K562 (cell line): ENCODE measurements around the gene RREB1. TPM values are rescaled to one million over a fixed set of nuclear protein-coding genes. Genes with fewer than 3 reads are reported as not detected.

ENCODE experiments used
- CREB1 ChIP-seq, 2 experiments: sonication (generic) in 1 of 2; formaldehyde crosslinking in 1 of 2; IDR thresholded peaks; 2 replicates each; pipeline versions ENCODE4 v1.6.1 to v1.8.0; 2012 to 2022; ENCODE audit warnings: inconsistent platforms in 1 of 2, mild to moderate bottlenecking in 1 of 2, missing genetic modification reagents in 1 of 2, moderate library complexity in 1 of 2
- DPF2 ChIP-seq: fragments of 450-650 bp; IDR thresholded peaks from 2 replicates; pipeline ENCODE4 v1.6.1; 2016
- ERF ChIP-seq: fragments of 450-650 bp; formaldehyde crosslinking; IDR thresholded peaks from 2 replicates; pipeline ENCODE4 v1.4.0; 2020; ENCODE audit warnings: mild to moderate bottlenecking, mixed read lengths
- FUS ChIP-seq: fragments of 200-400 bp; formaldehyde crosslinking; optimal IDR thresholded peaks from 2 replicates; pipeline ENCODE3; 2017; ENCODE audit warnings: low read depth, low read length
- NR2F6 ChIP-seq: fragments of 450-650 bp; formaldehyde crosslinking; IDR thresholded peaks from 2 replicates; pipeline ENCODE4 v1.4.0; 2020; ENCODE audit warnings: mild to moderate bottlenecking
- RAD51 ChIP-seq: fragments of 450-650 bp; IDR thresholded peaks from 2 replicates; pipeline ENCODE4 v1.7.1; 2016; ENCODE audit warnings: low read depth, mild to moderate bottlenecking, borderline replicate concordance
- RBFOX2 ChIP-seq: fragments of 200-400 bp; formaldehyde crosslinking; IDR thresholded peaks from 2 replicates; pipeline ENCODE4 v1.6.1; 2017; ENCODE audit warnings: low read depth, mild to moderate bottlenecking, low read length, moderate library complexity
- SMARCC2 ChIP-seq: fragments of 450-650 bp; IDR thresholded peaks from 2 replicates; pipeline ENCODE4 v1.6.1; 2017; ENCODE audit warnings: antibody characterized with exemption, moderate library complexity, mild to moderate bottlenecking, low read depth
- SRF ChIP-seq, 2 experiments: fragments of 250-450, 450-650 bp in 1 of 2; sonication (Bioruptor Pico) in 1 of 2; sonication (generic) in 1 of 2; formaldehyde crosslinking; IDR thresholded peaks; 2 replicates each; pipeline versions ENCODE4 v1.5.0 to v1.5.1; 2020 to 2022; ENCODE audit warnings: mild to moderate bottlenecking in 1 of 2, missing genetic modification reagents in 1 of 2
- TCF7 ChIP-seq: sonication (generic); IDR thresholded peaks from 2 replicates; pipeline ENCODE4 v1.6.1; 2016; ENCODE audit warnings: antibody characterized with exemption, borderline replicate concordance
- TGIF2 ChIP-seq: sonication (generic); formaldehyde crosslinking; IDR thresholded peaks from 2 replicates; pipeline ENCODE4 v1.8.1; 2022; ENCODE audit warnings: mild to moderate bottlenecking, missing genetic modification reagents, moderate library complexity
- ZNF140 ChIP-seq: fragments of 250-450 bp; sonication (Bioruptor Pico); IDR thresholded peaks from 2 replicates; pipeline ENCODE4 v1.8.0; 2021; ENCODE audit warnings: moderate library complexity, mild to moderate bottlenecking, inconsistent platforms
- ZNF184 ChIP-seq: sonication (generic); formaldehyde crosslinking; IDR thresholded peaks from 2 replicates; pipeline ENCODE4 v1.5.0; 2020; ENCODE audit warnings: missing genetic modification reagents
- ZNF197 ChIP-seq: fragments of 200-800 bp; sonication (Bioruptor generic); IDR thresholded peaks from 2 replicates; pipeline ENCODE4 v1.6.1; 2016; ENCODE audit warnings: low read depth, missing genetic modification characterization, missing compliant biosample characterization
- ZNF384 ChIP-seq: IDR thresholded peaks from 2 replicates; pipeline ENCODE4 v1.6.1; 2012; ENCODE audit warnings: low read depth, low read length, improper control_type of control experiment
- ZNF785 ChIP-seq: fragments of 250-450 bp; sonication (Bioruptor Pico); IDR thresholded peaks from 2 replicates; pipeline ENCODE4 v1.4.0; 2020; ENCODE audit warnings: mild to moderate bottlenecking
- polyA plus RNA-seq, 8 experiments: library from polyadenylated mRNA; depleted of rRNA in 4 of 8; stranded (reverse) in 5 of 8; unstranded in 3 of 8; fragments of >200 nt; fragmentation: Nextera tagmentation in 2 of 8; fragmentation: Illumina TruSeq in 1 of 8; extraction: Ambion mirVana in 2 of 8; extraction: Trizol in 1 of 8; gene quantifications; 2 replicates each; pipeline versions ENCODE4 v1.2.1 to v1.2.3, GENCODE V29; 2011 to 2014; ENCODE audit warnings: inconsistent platforms in 1 of 8, missing spikeins in 1 of 8
- total RNA-seq, 7 experiments: library from RNA; depleted of rRNA in 6 of 7; stranded (reverse); fragments of >200 nt in 6 of 7; fragmentation: Illumina TruSeq in 2 of 7; extraction: Trizol in 2 of 7; gene quantifications; 2 replicates each; pipeline versions ENCODE4 v1.2.1 to v1.2.3, GENCODE V29; 2011 to 2021; ENCODE audit warnings: low replicate concordance in 1 of 7
- TF ChIP-seq, protein P1 (sequence below): fragments of 250-450 bp; sonication (Bioruptor Pico); IDR thresholded peaks from 2 replicates; pipeline ENCODE4 v1.4.0; 2020
- TF ChIP-seq, protein P2 (sequence below), 2 experiments: IDR thresholded peaks; 2 replicates each; pipeline ENCODE4 v1.6.1; 2012; ENCODE audit warnings: improper control_type of control experiment in 2 of 2, low read depth in 2 of 2, low read length in 2 of 2, borderline replicate concordance in 1 of 2
- TF ChIP-seq, protein P3 (sequence below): sonication (generic); formaldehyde crosslinking; IDR thresholded peaks from 2 replicates; pipeline ENCODE4 v1.8.0; 2023; ENCODE audit warnings: mild to moderate bottlenecking, missing genetic modification reagents

The RREB1 gene
- total and polyA plus RNA-seq, 9 of the 15 experiments (the other 6 are each of a cell fraction or from before 2014, with no cell fraction given) = 3.3 to 64.2 (median 19.3) TPM

GRCh38 chr6:7106752-7107577 lies 796 bp upstream of the RREB1 start (continued):
- TF ChIP-seq, protein P1, sequence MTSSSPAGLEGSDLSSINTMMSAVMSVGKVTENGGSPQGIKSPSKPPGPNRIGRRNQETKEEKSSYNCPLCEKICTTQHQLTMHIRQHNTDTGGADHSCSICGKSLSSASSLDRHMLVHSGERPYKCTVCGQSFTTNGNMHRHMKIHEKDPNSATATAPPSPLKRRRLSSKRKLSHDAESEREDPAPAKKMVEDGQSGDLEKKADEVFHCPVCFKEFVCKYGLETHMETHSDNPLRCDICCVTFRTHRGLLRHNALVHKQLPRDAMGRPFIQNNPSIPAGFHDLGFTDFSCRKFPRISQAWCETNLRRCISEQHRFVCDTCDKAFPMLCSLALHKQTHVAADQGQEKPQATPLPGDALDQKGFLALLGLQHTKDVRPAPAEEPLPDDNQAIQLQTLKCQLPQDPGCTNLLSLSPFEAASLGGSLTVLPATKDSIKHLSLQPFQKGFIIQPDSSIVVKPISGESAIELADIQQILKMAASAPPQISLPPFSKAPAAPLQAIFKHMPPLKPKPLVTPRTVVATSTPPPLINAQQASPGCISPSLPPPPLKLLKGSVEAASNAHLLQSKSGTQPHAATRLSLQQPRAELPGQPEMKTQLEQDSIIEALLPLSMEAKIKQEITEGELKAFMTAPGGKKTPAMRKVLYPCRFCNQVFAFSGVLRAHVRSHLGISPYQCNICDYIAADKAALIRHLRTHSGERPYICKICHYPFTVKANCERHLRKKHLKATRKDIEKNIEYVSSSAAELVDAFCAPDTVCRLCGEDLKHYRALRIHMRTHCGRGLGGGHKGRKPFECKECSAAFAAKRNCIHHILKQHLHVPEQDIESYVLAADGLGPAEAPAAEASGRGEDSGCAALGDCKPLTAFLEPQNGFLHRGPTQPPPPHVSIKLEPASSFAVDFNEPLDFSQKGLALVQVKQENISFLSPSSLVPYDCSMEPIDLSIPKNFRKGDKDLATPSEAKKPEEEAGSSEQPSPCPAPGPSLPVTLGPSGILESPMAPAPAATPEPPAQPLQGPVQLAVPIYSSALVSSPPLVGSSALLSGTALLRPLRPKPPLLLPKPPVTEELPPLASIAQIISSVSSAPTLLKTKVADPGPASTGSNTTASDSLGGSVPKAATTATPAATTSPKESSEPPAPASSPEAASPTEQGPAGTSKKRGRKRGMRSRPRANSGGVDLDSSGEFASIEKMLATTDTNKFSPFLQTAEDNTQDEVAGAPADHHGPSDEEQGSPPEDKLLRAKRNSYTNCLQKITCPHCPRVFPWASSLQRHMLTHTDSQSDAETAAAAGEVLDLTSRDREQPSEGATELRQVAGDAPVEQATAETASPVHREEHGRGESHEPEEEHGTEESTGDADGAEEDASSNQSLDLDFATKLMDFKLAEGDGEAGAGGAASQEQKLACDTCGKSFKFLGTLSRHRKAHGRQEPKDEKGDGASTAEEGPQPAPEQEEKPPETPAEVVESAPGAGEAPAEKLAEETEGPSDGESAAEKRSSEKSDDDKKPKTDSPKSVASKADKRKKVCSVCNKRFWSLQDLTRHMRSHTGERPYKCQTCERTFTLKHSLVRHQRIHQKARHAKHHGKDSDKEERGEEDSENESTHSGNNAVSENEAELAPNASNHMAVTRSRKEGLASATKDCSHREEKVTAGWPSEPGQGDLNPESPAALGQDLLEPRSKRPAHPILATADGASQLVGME (CRISPR knock-in tag) = peak; percentile 96
- TF ChIP-seq DPF2 (peak; percentile 77), ZNF384 (no peak), CREB1 (IDR thresholded peaks at IDR 0.05) (peak; percentile 43; the same call in 1 of the 2 replicates), CREB1 (CRISPR knock-in tag; IDR thresholded peaks at IDR 0.05) (peak; percentile 41; the same call in 1 of the 2 replicates), ZNF197 (CRISPR knock-in tag) (peak; percentile 54; the same call in 1 of the 2 replicates), RBFOX2 (peak; percentile 84), RAD51 (no peak), FUS (no peak), ZNF184 (CRISPR knock-in tag) (no peak), SRF (CRISPR knock-in tag; IDR thresholded peaks at IDR 0.05) (no peak), SMARCC2 (no peak), ERF (CRISPR knock-in tag) (no peak), ZNF140 (CRISPR knock-in tag) (no peak), NR2F6 (CRISPR knock-in tag) (no peak), TGIF2 (no peak), ZNF785 (CRISPR knock-in tag) (no peak), TCF7 (no peak)
- TF ChIP-seq, protein P2, sequence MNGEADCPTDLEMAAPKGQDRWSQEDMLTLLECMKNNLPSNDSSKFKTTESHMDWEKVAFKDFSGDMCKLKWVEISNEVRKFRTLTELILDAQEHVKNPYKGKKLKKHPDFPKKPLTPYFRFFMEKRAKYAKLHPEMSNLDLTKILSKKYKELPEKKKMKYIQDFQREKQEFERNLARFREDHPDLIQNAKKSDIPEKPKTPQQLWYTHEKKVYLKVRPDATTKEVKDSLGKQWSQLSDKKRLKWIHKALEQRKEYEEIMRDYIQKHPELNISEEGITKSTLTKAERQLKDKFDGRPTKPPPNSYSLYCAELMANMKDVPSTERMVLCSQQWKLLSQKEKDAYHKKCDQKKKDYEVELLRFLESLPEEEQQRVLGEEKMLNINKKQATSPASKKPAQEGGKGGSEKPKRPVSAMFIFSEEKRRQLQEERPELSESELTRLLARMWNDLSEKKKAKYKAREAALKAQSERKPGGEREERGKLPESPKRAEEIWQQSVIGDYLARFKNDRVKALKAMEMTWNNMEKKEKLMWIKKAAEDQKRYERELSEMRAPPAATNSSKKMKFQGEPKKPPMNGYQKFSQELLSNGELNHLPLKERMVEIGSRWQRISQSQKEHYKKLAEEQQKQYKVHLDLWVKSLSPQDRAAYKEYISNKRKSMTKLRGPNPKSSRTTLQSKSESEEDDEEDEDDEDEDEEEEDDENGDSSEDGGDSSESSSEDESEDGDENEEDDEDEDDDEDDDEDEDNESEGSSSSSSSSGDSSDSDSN (IDR thresholded peaks at IDR 0.05; ENCODE audit: borderline replicate concordance in 1 of 2, low read depth in 2 of 2, low read length in 2 of 2) = peak in 1 of 2 experiments; percentile 82; a peak in 1 of 4 replicates
- TF ChIP-seq, protein P3, sequence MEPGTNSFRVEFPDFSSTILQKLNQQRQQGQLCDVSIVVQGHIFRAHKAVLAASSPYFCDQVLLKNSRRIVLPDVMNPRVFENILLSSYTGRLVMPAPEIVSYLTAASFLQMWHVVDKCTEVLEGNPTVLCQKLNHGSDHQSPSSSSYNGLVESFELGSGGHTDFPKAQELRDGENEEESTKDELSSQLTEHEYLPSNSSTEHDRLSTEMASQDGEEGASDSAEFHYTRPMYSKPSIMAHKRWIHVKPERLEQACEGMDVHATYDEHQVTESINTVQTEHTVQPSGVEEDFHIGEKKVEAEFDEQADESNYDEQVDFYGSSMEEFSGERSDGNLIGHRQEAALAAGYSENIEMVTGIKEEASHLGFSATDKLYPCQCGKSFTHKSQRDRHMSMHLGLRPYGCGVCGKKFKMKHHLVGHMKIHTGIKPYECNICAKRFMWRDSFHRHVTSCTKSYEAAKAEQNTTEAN (CRISPR knock-in tag) = no peak
